Caco-2 (cell line): Measurements from ENCODE around the gene BRD7. TPM values are rescaled to one million over a fixed set of nuclear protein-coding genes. Genes with fewer than 3 reads are reported as not detected.

Experiments used
- BruUV-seq: library from RNA; stranded (reverse); fragments of 400-500 nt; replicated peaks from 2 replicates; lab custom pipeline; 2021; lab: Mats Ljungman, UMichigan
- CTCF ChIA-PET: fragments of 300-600 bp; sonication (Branson Sonifier 250); formaldehyde crosslinking; loops from one replicate; lab custom pipeline; 2022; ENCODE audit warnings: antibody characterized with exemption; lab: Charles Lee
- POLR2A ChIA-PET: fragments of 300-600 bp; sonication (Branson Sonifier 250); formaldehyde crosslinking; loops from one replicate; lab custom pipeline; 2022; ENCODE audit warnings: antibody characterized with exemption; lab: Charles Lee
- DNase-seq, 2 experiments: peaks; one replicate each; pipeline versions ENCODE4 v3.0.0 to v3.0.0-alpha.2; 2020 to 2022
- H3K27me3 ChIP-seq: replicated peaks from 2 replicates; pipeline ENCODE4 v1.6.0; 2011; ENCODE audit warnings: low read length; ENCODE audit not compliant: control insufficient read depth, insufficient read depth
- H3K36me3 ChIP-seq: 2 replicates; pipeline ENCODE4 v1.5.1; 2011; ENCODE audit warnings: low read length; ENCODE audit not compliant: control insufficient read depth, insufficient read depth
- H3K4me1 ChIP-seq: fragments of 250-450 bp; sonication (Bioruptor Pico); 2 replicates; pipeline ENCODE4 v1.5.1; 2020; ENCODE audit warnings: mild to moderate bottlenecking
- H3K4me3 ChIP-seq: 2 replicates; pipeline ENCODE4 v1.5.1; 2011; ENCODE audit warnings: low read depth, mild to moderate bottlenecking, control low read depth, low read length
- H3K9me3 ChIP-seq: fragments of 250-450 bp; sonication (Bioruptor Pico); 2 replicates; pipeline ENCODE4 v1.5.1; 2020; ENCODE audit warnings: mild to moderate bottlenecking, moderate library complexity
- H3K27ac Mint-ChIP-seq: one replicate; pipeline ENCODE4 v1.8.0; 2022; ENCODE audit warnings: mixed read lengths; ENCODE audit not compliant: unreplicated experiment
- H3K27me3 Mint-ChIP-seq: one replicate; pipeline ENCODE4 v1.8.0; 2022; ENCODE audit warnings: mixed read lengths; ENCODE audit not compliant: insufficient read depth, unreplicated experiment
- H3K36me3 Mint-ChIP-seq: one replicate; pipeline ENCODE4 v1.8.0; 2022; ENCODE audit warnings: mild to moderate bottlenecking, mixed read lengths; ENCODE audit not compliant: insufficient read depth, unreplicated experiment
- H3K4me1 Mint-ChIP-seq: one replicate; pipeline ENCODE4 v1.8.0; 2022; ENCODE audit warnings: low read depth, mixed read lengths; ENCODE audit not compliant: unreplicated experiment
- H3K4me3 Mint-ChIP-seq: one replicate; pipeline ENCODE4 v1.8.0; 2022; ENCODE audit warnings: mild to moderate bottlenecking, moderate library complexity, mixed read lengths; ENCODE audit not compliant: unreplicated experiment
- H3K9me3 Mint-ChIP-seq: one replicate; pipeline ENCODE4 v1.8.0; 2022; ENCODE audit warnings: mixed read lengths; ENCODE audit not compliant: unreplicated experiment
- intact Hi-C: fragments of 100-400 bp; cut with micrococcal nuclease; formaldehyde crosslinking; loops from one replicate; pipeline ENCODE4 v1.10.0; 2022; ENCODE audit not compliant: unreplicated experiment
- total RNA-seq: library from RNA; stranded (reverse); gene quantifications from 2 replicates; pipeline ENCODE4 v1.2.3, GENCODE V29; 2022
- TF ChIP-seq, protein P1 (sequence below), 2 experiments: fragments of 200-600 bp in 1 of 2; IDR thresholded peaks; 1 replicate in 1 of 2; 2 replicates in 1 of 2; pipeline versions ENCODE4 v1.5.1 to v1.8.0; 2011 to 2022; ENCODE audit warnings: antibody characterized with exemption in 1 of 2, control low read depth in 1 of 2, inconsistent platforms in 1 of 2, low read depth in 1 of 2, low read length in 1 of 2, mild to moderate bottlenecking in 1 of 2, moderate library complexity in 1 of 2; ENCODE audit not compliant: insufficient read depth in 1 of 2, severe bottlenecking in 1 of 2, unreplicated experiment in 1 of 2

Gene BRD7
- total RNA-seq, 1 experiment from 2014 or later = 170 TPM

GRCh38 chr16:50310308-50311133 is 58.3 kb downstream of the BRD7 start:
- Histone ChIP-seq H3K4me3 (no peak overlapping the region), H3K9me3 (no peaks in the 10 kb centered on the region), H3K4me1 (peaks cover 36% of the 10 kb centered on the region), H3K36me3 (peaks cover 5% of the 10 kb centered on the region), H3K27me3 (no peaks in the 10 kb centered on the region)
- H3K9me3 Mint-ChIP-seq = no peaks in the 10 kb centered on the region
- ChIA-PET POLR2A (no interaction called here), CTCF (no interaction called here)
- intact Hi-C loops = loop anchor here (5.0 kb wide), 1 partner anchor 43 kb away; the partner anchor contains the start of gene ADCY7
- peaks cover 86% of the 10 kb centered on the region for H3K36me3 Mint-ChIP-seq
- no TSS peak for BruUV-seq
- TF ChIP-seq, protein P1, sequence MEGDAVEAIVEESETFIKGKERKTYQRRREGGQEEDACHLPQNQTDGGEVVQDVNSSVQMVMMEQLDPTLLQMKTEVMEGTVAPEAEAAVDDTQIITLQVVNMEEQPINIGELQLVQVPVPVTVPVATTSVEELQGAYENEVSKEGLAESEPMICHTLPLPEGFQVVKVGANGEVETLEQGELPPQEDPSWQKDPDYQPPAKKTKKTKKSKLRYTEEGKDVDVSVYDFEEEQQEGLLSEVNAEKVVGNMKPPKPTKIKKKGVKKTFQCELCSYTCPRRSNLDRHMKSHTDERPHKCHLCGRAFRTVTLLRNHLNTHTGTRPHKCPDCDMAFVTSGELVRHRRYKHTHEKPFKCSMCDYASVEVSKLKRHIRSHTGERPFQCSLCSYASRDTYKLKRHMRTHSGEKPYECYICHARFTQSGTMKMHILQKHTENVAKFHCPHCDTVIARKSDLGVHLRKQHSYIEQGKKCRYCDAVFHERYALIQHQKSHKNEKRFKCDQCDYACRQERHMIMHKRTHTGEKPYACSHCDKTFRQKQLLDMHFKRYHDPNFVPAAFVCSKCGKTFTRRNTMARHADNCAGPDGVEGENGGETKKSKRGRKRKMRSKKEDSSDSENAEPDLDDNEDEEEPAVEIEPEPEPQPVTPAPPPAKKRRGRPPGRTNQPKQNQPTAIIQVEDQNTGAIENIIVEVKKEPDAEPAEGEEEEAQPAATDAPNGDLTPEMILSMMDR (IDR thresholded peaks at IDR 0.05; ENCODE audit: insufficient read depth in 1 of 2, low read depth in 1 of 2, low read length in 1 of 2, severe bottlenecking in 1 of 2, unreplicated experiment in 1 of 2) = no peak
- no peaks in the 10 kb centered on the region for H3K27me3 Mint-ChIP-seq
- peak overlapping the region; percentile 33 for H3K27ac Mint-ChIP-seq
- peak in 1 of 2 experiments; percentile 42 for DNase-seq
- H3K4me3 Mint-ChIP-seq = peak overlapping the region; percentile 7
- peaks cover 24% of the 10 kb centered on the region for H3K4me1 Mint-ChIP-seq

DNA sequence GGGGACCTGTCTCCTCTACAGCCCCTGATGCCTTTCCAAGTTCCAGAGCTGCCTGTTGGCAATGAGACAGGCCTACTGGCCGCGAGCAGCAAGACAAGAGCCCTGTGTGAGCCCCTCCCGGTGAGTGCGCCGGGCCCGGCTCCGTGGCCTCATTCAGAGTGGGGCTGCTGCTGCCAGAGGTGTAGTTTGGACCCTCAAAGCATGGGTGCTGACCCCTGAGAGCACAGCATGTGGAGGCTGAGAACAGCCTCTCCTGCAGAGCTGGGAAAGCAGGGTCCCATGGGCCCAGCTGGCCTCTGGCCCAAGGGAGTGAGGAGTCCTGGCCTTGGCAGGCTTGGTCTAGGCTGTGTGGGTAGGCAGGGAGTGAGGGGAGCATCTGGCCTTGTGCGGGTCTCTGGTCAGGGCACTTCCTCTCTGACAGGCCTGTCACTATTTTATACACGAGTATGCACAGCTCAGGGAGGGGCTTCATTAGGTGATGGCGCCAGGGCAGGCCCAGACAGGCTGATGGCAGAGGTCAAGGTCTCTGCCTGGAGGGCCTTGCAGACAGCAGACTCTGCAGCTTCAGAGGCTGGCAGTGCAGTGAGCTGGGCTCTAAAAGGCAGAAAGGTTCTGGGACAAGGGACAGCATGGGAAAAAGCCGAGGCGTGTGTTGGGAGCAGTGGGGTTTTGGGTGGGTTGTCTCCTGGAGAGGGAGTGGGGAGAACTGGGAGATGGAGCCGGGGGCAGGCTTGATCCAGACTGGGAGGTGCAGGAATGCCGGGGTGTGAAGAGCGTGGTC is 59.1 kb downstream of the BRD7 start:
- TF ChIP-seq, protein P1 (IDR thresholded peaks at IDR 0.05; ENCODE audit: insufficient read depth in 1 of 2, low read depth in 1 of 2, low read length in 1 of 2, severe bottlenecking in 1 of 2, unreplicated experiment in 1 of 2) = no peak
- Mint-ChIP-seq H3K4me1 (peaks cover 19% of the 10 kb centered on the region), H3K36me3 (peaks cover 80% of the 10 kb centered on the region), H3K4me3 (peak overlapping the region; percentile 7), H3K27ac (peak overlapping the region; percentile 33), H3K27me3 (no peaks in the 10 kb centered on the region), H3K9me3 (no peaks in the 10 kb centered on the region)
- BruUV-seq = no TSS peak
- Histone ChIP-seq H3K36me3 (0 out of 2 replicates have a peak, but pooled peaks cover 5% of the 10 kb centered on the region), H3K4me3 (no peak overlapping the region), H3K9me3 (no peaks in the 10 kb centered on the region), H3K27me3 (no peaks in the 10 kb centered on the region), H3K4me1 (peaks cover 34% of the 10 kb centered on the region)
- CTCF ChIA-PET = interaction anchor here (1.5 kb wide), 1 partner anchor 356 kb away, joined by 4 read pairs; no protein-coding TSS in a partner anchor
- intact Hi-C loops = loop anchor here (5.0 kb wide), 1 partner anchor 42 kb away; the partner anchor contains the start of gene ADCY7
- DNase-seq = no peak
- POLR2A ChIA-PET = no interaction called here

GRCh38 chr16:50309156-50309526 is 59.6 kb downstream of the BRD7 start:
- H3K27me3 Mint-ChIP-seq = no peaks in the 10 kb centered on the region

More at GRCh38 chr16:50309156-50309526, 59.6 kb downstream of the BRD7 start:
- no peak overlapping the region for H3K4me3 ChIP-seq
- H3K9me3 ChIP-seq = no peaks in the 10 kb centered on the region
- Mint-ChIP-seq H3K9me3 (no peaks in the 10 kb centered on the region), H3K36me3 (peaks cover 79% of the 10 kb centered on the region), H3K4me3 (no peak overlapping the region), H3K27ac (peak overlapping the region; percentile 33), H3K4me1 (peaks cover 17% of the 10 kb centered on the region)
- no peaks in the 10 kb centered on the region for H3K27me3 ChIP-seq
- 0 out of 2 replicates have a peak, but pooled peaks cover 4% of the 10 kb centered on the region for H3K36me3 ChIP-seq
- BruUV-seq = no TSS peak
- CTCF ChIA-PET = interaction anchor here (1.5 kb wide), 1 partner anchor 356 kb away, joined by 4 read pairs; no protein-coding TSS in a partner anchor
- POLR2A ChIA-PET = no interaction called here
- DNase-seq = no peak
- TF ChIP-seq, protein P1 (IDR thresholded peaks at IDR 0.05; ENCODE audit: insufficient read depth in 1 of 2, low read depth in 1 of 2, low read length in 1 of 2, severe bottlenecking in 1 of 2, unreplicated experiment in 1 of 2) = no peak
- intact Hi-C loops = no loop called here
- peaks cover 28% of the 10 kb centered on the region for H3K4me1 ChIP-seq
